NCI-H128 (cell line): ENCODE results near the gene RCOR1.

ENCODE experiments used
- DNase-seq: peaks from one replicate; lab custom pipeline; 2025; ENCODE audit not compliant: unreplicated experiment; lab: John Stamatoyannopoulos, UW

Gene RCOR1

GRCh38 chr14:102668291-102668873 is 75.9 kb downstream of the RCOR1 start:
- no peak for DNase-seq

- no peak for DNase-seq
These were observed 79.0 kb downstream of the RCOR1 start for GRCh38 chr14:102671410-102671809.

GRCh38 chr14:102672410-102672960 is 80.0 kb downstream of the RCOR1 start:
- no peak for DNase-seq

GRCh38 chr14:102675396-102675795 is 82.9 kb downstream of the RCOR1 start:
- no peak for DNase-seq

- DNase-seq, result no peak
These were observed 85.9 kb downstream of the RCOR1 start for GRCh38 chr14:102678394-102678793.

- no peak for DNase-seq
These were observed 91.2 kb downstream of the RCOR1 start for GRCh38 chr14:102683399-102684297.

- DNase-seq, result no peak
These were observed 91.8 kb downstream of the RCOR1 start for GRCh38 chr14:102684298-102684663.

- no peak for DNase-seq
These were observed 93.8 kb downstream of the RCOR1 start for GRCh38 chr14:102686196-102686801.

GRCh38 chr14:102688290-102688689 is 95.8 kb downstream of the RCOR1 start:
- no peak for DNase-seq

- DNase-seq, result no peak
These were observed 98.2 kb downstream of the RCOR1 start for GRCh38 chr14:102690509-102691286.

GRCh38 chr14:102691763-102692162 is 99.3 kb downstream of the RCOR1 start:
- DNase-seq, result no peak

- DNase-seq, result no peak
These were observed 99.9 kb downstream of the RCOR1 start for GRCh38 chr14:102692334-102692733.

- no peak for DNase-seq
These were observed 100.7 kb downstream of the RCOR1 start for GRCh38 chr14:102693006-102693755.

GRCh38 chr14:102694530-102695166 is 102.2 kb downstream of the RCOR1 start:
- peak; percentile 79 for DNase-seq

GRCh38 chr14:102695167-102695555 is 102.7 kb downstream of the RCOR1 start:
- DNase-seq, result no peak

- DNase-seq, result no peak
These were observed 103.9 kb downstream of the RCOR1 start for GRCh38 chr14:102696332-102696731.

GRCh38 chr14:102696856-102697495 is 104.5 kb downstream of the RCOR1 start:
- no peak for DNase-seq

- DNase-seq, result no peak
These were observed 105.1 kb downstream of the RCOR1 start for GRCh38 chr14:102697501-102697900.

- no peak for DNase-seq
These were observed 107.1 kb downstream of the RCOR1 start for GRCh38 chr14:102699416-102700110.
